NOMO-1 treated with dmso at 0.1 percent for 144 hours (cell line): ENCODE data around the gene AMN1.
A peak's percentile ranks its signal among the peaks of the same experiment; 100 is the strongest.
"Not testable (repeated sequence)": the region's sequence is repeated elsewhere in the genome, so short reads cannot be mapped to it uniquely, and the experiment has no call there.

Experiments used
- DNase-seq: peaks from one replicate; lab custom pipeline; 2025; ENCODE audit not compliant: unreplicated experiment; lab: John Stamatoyannopoulos, UW

The AMN1 gene

GRCh38 chr12:31728917-31729640 lies at the start of gene AMN1:
AMN1 (minus strand) TSS chr12:31729021; CDS start chr12:31729008, 13 bp downstream.
- DNase-seq = peak; percentile 100

GRCh38 chr12:31773867-31774266 lies 45.0 kb upstream of the AMN1 start:
- no peak for DNase-seq

- DNase-seq = no peak
Observed at GRCh38 chr12:31773223-31773750, 44.5 kb upstream of the AMN1 start.

- no peak for DNase-seq
Observed at GRCh38 chr12:31772685-31773222, 43.9 kb upstream of the AMN1 start.

- DNase-seq = no peak
Observed at GRCh38 chr12:31772186-31772585, 43.4 kb upstream of the AMN1 start.

GRCh38 chr12:31768046-31768445 lies 39.2 kb upstream of the AMN1 start:
- no peak for DNase-seq

GRCh38 chr12:31765931-31766330 lies 37.1 kb upstream of the AMN1 start:
- DNase-seq = no peak

- no peak for DNase-seq
Observed at GRCh38 chr12:31759632-31760459, 31.0 kb upstream of the AMN1 start.

- not testable (repeated sequence) for DNase-seq
Observed at GRCh38 chr12:31758297-31758696, 29.5 kb upstream of the AMN1 start.

GRCh38 chr12:31756977-31757420 lies 28.2 kb upstream of the AMN1 start:
- DNase-seq = no peak

GRCh38 chr12:31752450-31752849 lies 23.6 kb upstream of the AMN1 start:
- no peak for DNase-seq

GRCh38 chr12:31751085-31751484 lies 22.3 kb upstream of the AMN1 start:
- DNase-seq = no peak

- DNase-seq = no peak
Observed at GRCh38 chr12:31750747-31751039, 21.9 kb upstream of the AMN1 start.

GRCh38 chr12:31749024-31749704 lies 20.3 kb upstream of the AMN1 start:
- DNase-seq = peak; percentile 90

GRCh38 chr12:31745242-31745641 lies 16.4 kb upstream of the AMN1 start:
- no peak for DNase-seq

- DNase-seq = not testable (repeated sequence)
Observed at GRCh38 chr12:31744363-31744762, 15.5 kb upstream of the AMN1 start.

GRCh38 chr12:31742891-31743290 lies 14.1 kb upstream of the AMN1 start:
- peak; percentile 15 for DNase-seq

- no peak for DNase-seq
Observed at GRCh38 chr12:31740628-31741027, 11.8 kb upstream of the AMN1 start.

- no peak for DNase-seq
Observed at GRCh38 chr12:31737763-31738162, 8.9 kb upstream of the AMN1 start.

GRCh38 chr12:31737345-31737744 lies 8.5 kb upstream of the AMN1 start:
- DNase-seq = no peak

- no peak for DNase-seq
Observed at GRCh38 chr12:31736472-31736871, 7.7 kb upstream of the AMN1 start.
